ENCODE measurements around the gene PAM.

PAM gene

DNA sequence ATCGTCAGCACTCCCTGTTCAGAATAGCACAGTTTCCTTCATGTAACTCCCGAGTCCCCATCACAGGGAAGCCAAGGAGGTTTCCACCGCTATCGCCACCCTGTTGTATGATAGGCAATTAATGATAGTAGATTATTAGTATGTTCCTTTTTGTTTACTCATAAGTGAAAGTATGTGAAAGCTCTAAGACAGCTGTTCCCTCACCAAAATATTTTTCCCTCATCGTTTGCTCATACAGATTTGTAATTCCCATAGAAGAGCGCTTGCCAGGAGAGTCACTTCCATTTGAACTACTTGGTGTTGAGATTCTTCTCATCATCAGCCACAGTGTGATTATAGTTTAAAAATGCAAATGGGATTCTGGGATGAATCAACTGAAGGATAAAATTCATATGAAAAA is 140.9 kb downstream of the PAM start:
- H3K4me3 ChIP-seq (ENCODE audit: insufficient read depth, low read length, poor library complexity, severe bottlenecking), result no peak overlapping the region
- H3K9me2 ChIP-seq (replicated peaks; ENCODE audit: insufficient read depth, low read length), result no peaks in the 10 kb centered on the region
- TF ChIP-seq, protein P1, sequence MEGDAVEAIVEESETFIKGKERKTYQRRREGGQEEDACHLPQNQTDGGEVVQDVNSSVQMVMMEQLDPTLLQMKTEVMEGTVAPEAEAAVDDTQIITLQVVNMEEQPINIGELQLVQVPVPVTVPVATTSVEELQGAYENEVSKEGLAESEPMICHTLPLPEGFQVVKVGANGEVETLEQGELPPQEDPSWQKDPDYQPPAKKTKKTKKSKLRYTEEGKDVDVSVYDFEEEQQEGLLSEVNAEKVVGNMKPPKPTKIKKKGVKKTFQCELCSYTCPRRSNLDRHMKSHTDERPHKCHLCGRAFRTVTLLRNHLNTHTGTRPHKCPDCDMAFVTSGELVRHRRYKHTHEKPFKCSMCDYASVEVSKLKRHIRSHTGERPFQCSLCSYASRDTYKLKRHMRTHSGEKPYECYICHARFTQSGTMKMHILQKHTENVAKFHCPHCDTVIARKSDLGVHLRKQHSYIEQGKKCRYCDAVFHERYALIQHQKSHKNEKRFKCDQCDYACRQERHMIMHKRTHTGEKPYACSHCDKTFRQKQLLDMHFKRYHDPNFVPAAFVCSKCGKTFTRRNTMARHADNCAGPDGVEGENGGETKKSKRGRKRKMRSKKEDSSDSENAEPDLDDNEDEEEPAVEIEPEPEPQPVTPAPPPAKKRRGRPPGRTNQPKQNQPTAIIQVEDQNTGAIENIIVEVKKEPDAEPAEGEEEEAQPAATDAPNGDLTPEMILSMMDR (IDR thresholded peaks at IDR 0.05; ENCODE audit: insufficient read depth, low read length, poor library complexity, severe bottlenecking), result no peak
- no peak for TF ChIP-seq EZH2phosphoT487 (conservative IDR thresholded peaks at IDR 0.05; ENCODE audit: low read length)
- no peak overlapping the region for H3K4me2 ChIP-seq (ENCODE audit: low read depth, low read length, poor library complexity, severe bottlenecking)
- H3K36me3 ChIP-seq (ENCODE audit: low read length), result no peaks in the 10 kb centered on the region
- H3F3A ChIP-seq (ENCODE audit: insufficient read depth), result no peaks in the 10 kb centered on the region
- no peaks in the 10 kb centered on the region for H3K79me2 ChIP-seq (ENCODE audit: insufficient read depth, low read length)
- no peaks in the 10 kb centered on the region for H3K27me3 ChIP-seq (ENCODE audit: low read length)
- no peak overlapping the region for H3K27ac ChIP-seq (ENCODE audit: low read depth, low read length)
- H2AFZ ChIP-seq (ENCODE audit: low read depth, low read length, severe bottlenecking), result no peak overlapping the region
- H4K20me1 ChIP-seq (ENCODE audit: low read depth, low read length), result no peaks in the 10 kb centered on the region
- no peak overlapping the region for H3K9ac ChIP-seq (ENCODE audit: low read length)
- H3K9me3 ChIP-seq (ENCODE audit: insufficient read depth, low read length), result no peaks in the 10 kb centered on the region

DNA sequence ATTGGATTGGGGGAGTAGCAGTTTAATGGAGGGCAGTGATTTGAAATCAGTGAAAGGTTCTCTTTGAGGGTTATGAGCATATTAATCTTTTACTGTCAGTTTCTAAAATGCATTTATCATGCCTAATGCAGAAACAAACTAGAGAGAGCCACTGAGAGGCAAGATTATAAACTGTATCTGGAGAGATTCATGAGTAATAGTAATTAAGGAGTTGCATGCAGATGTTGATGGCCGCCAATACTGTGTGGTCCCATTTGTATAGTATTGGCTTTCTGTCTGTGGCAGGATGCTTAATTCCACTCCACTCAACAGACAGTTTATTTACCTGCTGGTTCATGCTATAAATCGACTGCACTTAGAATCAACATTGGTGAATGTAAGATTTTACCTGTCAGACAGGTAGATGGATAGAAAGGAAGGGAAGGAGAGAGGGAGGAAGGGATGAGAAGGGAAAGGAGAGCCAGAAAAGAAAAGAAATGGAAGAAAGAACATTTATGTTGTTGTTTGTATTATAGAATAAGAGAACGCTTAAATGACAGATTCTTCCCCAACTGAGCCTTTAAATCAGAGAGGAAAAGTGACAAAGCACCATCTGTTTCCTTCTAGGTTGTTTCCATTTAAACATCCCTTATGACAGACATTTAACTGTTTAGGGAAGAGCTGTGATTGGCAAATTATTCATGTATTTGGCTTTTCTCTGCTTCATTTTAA is 146.5 kb downstream of the PAM start:
- Histone ChIP-seq H3K79me2 (ENCODE audit: insufficient read depth, low read length) (no peaks in the 10 kb centered on the region), H3K27me3 (ENCODE audit: low read length) (no peaks in the 10 kb centered on the region)
- TF ChIP-seq EZH2phosphoT487 (conservative IDR thresholded peaks at IDR 0.05; ENCODE audit: low read length), result no peak
- TF ChIP-seq, protein P1 (IDR thresholded peaks at IDR 0.05; ENCODE audit: insufficient read depth, low read length, poor library complexity, severe bottlenecking), result no peak

DNA sequence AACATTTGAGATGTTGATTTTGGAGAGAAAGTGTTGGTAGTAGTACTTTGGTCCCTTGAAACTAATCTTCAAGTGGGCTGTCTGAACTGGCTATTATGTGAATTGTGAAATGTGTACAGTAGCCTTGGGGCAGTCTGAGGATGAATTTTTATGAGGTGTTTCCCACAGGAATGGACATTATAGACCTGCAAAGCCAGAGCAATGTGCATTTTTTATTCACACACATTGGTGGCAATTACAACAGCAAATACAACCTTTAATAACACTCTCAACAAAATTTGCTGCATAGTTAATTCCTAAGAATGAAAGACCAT is 147.0 kb downstream of the PAM start:
- Histone ChIP-seq H3K9me2 (replicated peaks; ENCODE audit: insufficient read depth, low read length) (no peaks in the 10 kb centered on the region), H3K9ac (ENCODE audit: low read length) (no peak overlapping the region), H3K4me2 (ENCODE audit: low read depth, low read length, poor library complexity, severe bottlenecking) (no peak overlapping the region), H3F3A (ENCODE audit: insufficient read depth) (no peaks in the 10 kb centered on the region), H3K27ac (ENCODE audit: low read depth, low read length) (no peak overlapping the region), H3K4me3 (ENCODE audit: insufficient read depth, low read length, poor library complexity, severe bottlenecking) (no peak overlapping the region), H2AFZ (ENCODE audit: low read depth, low read length, severe bottlenecking) (no peak overlapping the region), H4K20me1 (ENCODE audit: low read depth, low read length) (no peaks in the 10 kb centered on the region), H3K36me3 (ENCODE audit: low read length) (no peaks in the 10 kb centered on the region), H3K79me2 (ENCODE audit: insufficient read depth, low read length) (no peaks in the 10 kb centered on the region), H3K27me3 (ENCODE audit: low read length) (no peaks in the 10 kb centered on the region), H3K9me3 (ENCODE audit: insufficient read depth, low read length) (no peaks in the 10 kb centered on the region)
- TF ChIP-seq, protein P1 (IDR thresholded peaks at IDR 0.05; ENCODE audit: insufficient read depth, low read length, poor library complexity, severe bottlenecking), result no peak
- TF ChIP-seq EZH2phosphoT487 (conservative IDR thresholded peaks at IDR 0.05; ENCODE audit: low read length), result no peak

More for the DNA sequence above, 146.5 kb downstream of the PAM start:
- no peak overlapping the region for H3K4me3 ChIP-seq (ENCODE audit: insufficient read depth, low read length, poor library complexity, severe bottlenecking)
- H3K9ac ChIP-seq (ENCODE audit: low read length), result no peak overlapping the region
- H3K4me2 ChIP-seq (ENCODE audit: low read depth, low read length, poor library complexity, severe bottlenecking), result no peak overlapping the region
- H3K27ac ChIP-seq (ENCODE audit: low read depth, low read length), result no peak overlapping the region
- H2AFZ ChIP-seq (ENCODE audit: low read depth, low read length, severe bottlenecking), result no peak overlapping the region
- no peaks in the 10 kb centered on the region for H4K20me1 ChIP-seq (ENCODE audit: low read depth, low read length)
- H3K9me2 ChIP-seq (replicated peaks; ENCODE audit: insufficient read depth, low read length), result no peaks in the 10 kb centered on the region
- H3K9me3 ChIP-seq (ENCODE audit: insufficient read depth, low read length), result no peaks in the 10 kb centered on the region
- no peaks in the 10 kb centered on the region for H3F3A ChIP-seq (ENCODE audit: insufficient read depth)
- H3K36me3 ChIP-seq (ENCODE audit: low read length), result no peaks in the 10 kb centered on the region
